GM18505 (cell line): ENCODE measurements around the gene TENT4B.

ENCODE experiments used
- ATAC-seq: cut with Tn5 transposase; IDR thresholded peaks from one replicate; pipeline ENCODE4 v1.9.1; 2021; ENCODE audit not compliant: unreplicated experiment
- POLR2A ChIP-seq: IDR thresholded peaks from 4 replicates; pipeline ENCODE4 v1.6.1; 2011; ENCODE audit warnings: borderline replicate concordance; ENCODE audit not compliant: insufficient read depth, insufficient read length; ENCODE audit errors: extremely low read depth

Gene TENT4B

DNA sequence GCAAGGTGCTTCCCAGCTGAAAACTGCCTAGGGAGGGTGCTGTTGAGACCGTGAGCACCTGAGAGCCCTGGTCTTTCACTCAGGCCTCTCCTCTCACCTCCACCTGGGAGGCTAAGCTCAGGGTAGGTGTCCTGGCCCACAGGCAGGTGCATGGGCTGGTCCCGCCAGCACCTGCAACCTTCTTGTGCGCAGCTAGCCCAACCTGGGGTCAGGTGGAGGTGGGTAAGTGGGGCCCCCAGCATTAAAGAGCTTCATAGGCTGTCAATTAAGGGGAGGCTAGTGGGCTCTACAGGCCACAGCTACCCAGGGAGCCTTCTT, 122.0 kb downstream of the TENT4B start:
- no peak for ATAC-seq
- TF ChIP-seq POLR2A = no peak

DNA sequence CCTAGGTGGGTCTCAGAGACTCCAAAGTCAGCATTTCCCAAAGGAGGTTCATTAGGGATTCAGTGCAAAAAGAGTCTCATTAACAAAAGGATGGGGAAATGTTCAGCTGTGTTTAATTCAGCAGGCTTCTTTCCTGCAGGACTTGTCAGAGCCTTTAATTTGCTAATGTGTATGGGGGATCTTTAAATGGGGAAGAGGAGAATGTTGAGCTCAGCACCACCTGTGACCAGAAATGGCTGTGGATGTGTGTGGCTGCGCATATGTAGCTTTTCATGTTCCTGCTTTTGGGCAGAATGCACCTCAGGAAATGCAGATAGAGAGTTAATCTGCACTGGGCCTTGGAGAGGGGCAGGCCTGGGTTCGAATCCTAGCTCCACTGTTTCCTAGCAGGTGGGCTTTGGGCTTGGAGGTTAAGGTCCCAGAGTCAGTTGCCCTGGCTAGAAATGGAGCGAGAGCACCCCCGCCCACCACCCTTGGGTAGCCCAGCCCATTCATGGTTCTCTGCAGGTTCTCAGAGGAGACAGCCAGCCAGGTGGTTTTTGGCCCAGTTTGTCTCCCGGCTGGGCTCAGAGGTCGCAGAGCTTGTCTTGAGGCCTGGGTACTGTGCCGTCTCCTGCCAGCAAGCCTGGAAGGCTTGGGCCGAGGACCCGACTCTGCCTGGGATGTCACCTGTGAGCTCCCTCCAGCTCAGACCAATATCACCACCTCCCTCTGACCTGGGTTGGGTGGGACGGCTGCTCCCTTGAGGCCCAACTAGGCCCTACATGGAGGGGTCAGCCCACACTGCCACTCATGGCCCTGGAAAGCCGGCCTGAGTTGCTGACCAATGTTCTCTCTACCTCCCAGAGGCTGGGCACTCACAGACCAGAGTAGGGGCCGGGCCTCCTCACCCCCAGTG, 122.6 kb downstream of the TENT4B start:
- ATAC-seq = no peak
- no peak for TF ChIP-seq POLR2A

DNA sequence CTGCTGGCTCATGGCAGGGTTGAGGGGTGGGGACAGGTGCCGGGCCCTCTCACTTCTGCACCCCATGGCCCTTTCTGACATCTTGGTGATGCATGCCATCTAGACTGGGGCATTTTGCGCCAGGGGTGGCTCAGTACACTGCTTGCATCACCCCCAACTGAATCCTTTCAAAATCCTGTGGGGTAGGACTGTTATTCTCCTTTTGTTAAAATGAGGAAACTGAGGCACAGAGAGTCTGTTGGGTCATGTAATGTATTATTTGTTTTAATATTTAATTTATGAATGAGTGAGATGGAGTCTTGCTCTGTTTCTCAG, 123.2 kb downstream of the TENT4B start:
- ATAC-seq = no peak
- TF ChIP-seq POLR2A = no peak

DNA sequence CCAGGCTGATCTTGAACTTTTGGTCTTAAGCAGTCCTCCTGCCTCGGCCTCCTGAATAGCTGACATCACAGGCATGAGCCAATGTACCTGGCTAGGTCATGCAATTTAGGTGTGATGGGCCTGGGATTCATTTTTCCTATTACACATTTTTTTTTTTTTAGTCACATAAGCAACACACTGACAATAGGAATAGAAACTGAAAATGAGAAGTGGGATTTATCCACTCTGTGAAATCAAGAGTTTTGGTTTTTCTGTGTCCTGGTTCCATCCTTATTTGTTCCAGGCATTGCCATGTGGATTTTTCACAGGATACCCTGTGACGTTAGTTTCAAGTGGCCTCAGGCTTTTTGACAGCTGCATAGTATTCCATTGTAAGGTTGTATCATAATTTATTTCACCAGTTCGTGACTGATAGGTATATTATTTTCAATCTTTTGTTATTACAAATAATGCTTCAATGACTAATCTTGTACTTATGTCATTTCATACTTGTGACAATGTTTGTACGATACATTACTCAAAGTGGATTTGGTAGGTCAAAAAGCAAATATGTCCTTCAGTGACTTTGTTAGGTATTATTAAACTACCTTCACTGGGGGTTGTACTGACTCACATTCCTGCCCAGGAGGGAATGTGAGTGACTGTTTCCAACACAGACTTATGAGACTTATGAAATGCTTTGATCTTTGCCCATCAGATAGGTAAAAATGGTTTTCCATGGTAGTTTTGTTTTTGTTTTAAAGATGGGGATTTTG, 123.9 kb downstream of the TENT4B start:
- TF ChIP-seq POLR2A = no peak
- no peak for ATAC-seq

DNA sequence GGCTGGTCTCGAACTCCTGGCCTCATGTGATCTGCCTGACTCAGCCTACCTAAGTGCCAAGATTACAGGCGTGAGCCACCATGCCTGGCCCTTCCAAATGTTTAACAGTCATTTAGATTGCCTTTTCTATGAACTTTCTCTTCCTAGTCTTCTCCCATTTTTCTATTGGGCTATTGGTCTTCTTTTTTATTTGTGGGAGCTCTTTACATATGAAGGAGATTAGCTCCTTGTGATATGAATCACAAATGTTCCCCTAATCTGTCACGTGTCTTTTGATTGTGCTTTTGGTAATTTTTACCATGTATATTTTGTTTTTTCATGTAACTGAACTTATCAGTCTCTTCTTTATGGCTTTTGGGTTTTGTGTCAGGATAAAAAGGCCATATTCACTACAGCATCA, 125.1 kb downstream of the TENT4B start:
- ATAC-seq = no peak
- no peak for TF ChIP-seq POLR2A

DNA sequence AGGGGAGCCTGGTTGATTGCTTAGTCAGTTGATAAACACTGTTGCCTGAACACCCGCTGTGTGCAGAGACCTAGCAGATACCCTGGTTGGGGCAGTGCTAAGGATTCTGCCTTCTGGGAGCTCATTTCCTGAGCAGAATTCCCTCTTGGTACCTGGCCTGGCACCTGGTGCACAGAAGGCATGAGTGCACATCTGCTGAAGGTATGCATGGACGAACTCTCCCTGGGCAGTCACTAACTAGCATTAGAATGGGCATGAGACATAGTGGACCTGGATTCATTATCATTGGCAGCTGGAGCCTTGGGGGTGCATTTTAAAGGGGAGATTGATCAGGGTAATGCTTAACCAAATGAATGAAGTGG, 126.4 kb downstream of the TENT4B start:
- TF ChIP-seq POLR2A = no peak
- ATAC-seq = no peak

DNA sequence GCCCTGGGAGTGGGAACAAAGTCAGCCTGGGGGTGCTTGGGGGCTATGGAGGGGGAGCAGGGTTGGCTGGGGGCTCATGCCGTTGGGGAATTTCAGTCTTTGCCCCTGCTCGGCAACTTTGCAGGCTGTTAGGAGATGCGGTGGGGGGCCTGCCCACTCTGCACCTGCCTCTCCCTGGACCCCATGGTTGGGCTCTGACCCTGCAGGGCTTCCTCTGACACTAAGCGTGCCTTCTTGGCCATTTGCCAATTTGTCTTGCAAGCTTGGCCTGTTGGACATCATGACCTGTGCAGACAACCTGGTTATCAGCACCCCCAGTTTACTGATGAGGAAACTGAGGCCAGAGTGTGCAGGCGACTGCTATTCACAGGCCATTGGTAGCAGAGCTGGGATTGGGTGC, 127.8 kb downstream of the TENT4B start:
- no peak for ATAC-seq
- no peak for TF ChIP-seq POLR2A
